Astrocyte of the spinal cord (primary cell): ENCODE data around the gene JPH2.

ENCODE experiments used
- DNase-seq: peaks from one replicate; pipeline ENCODE4 v3.0.0; 2011; ENCODE audit warnings: low read depth, low spot score
- H3K4me3 ChIP-seq: 2 replicates; pipeline ENCODE4 v1.5.1; 2011; ENCODE audit warnings: low read depth, mild to moderate bottlenecking, low read length, moderate library complexity
- in situ Hi-C: cut with HindIII; loops from 2 replicates; pipeline ENCODE4 v1.10.0; 2017; ENCODE audit warnings: low sequenced_read_pairs
- TF ChIP-seq, protein P1 (sequence below): IDR thresholded peaks from 2 replicates; pipeline ENCODE4 v1.5.1; 2012; ENCODE audit warnings: low read depth, mild to moderate bottlenecking, low read length, inconsistent platforms

Gene JPH2

DNA sequence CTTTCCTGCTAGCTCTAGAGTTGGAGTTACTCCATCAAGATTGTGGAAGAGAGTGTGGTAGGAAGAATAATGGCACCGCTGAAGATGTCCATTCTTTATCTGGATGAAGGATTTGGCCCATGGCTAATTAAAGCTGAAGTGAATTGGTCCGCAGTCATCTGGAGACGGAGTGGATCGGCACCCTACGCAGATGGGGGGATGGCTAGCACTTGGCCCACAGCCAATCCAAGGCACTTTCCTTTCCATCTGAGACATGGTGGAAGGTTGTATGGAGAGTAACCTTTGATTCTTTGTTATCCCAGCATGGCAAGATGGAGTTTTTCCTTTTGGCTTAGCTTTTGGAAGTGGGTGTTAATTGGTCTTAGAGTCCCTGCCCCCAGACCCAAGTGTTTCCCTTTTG lies 88.3 kb downstream of the JPH2 start:
- DNase-seq = no peak
- H3K4me3 ChIP-seq = no peak overlapping the region
- TF ChIP-seq, protein P1, sequence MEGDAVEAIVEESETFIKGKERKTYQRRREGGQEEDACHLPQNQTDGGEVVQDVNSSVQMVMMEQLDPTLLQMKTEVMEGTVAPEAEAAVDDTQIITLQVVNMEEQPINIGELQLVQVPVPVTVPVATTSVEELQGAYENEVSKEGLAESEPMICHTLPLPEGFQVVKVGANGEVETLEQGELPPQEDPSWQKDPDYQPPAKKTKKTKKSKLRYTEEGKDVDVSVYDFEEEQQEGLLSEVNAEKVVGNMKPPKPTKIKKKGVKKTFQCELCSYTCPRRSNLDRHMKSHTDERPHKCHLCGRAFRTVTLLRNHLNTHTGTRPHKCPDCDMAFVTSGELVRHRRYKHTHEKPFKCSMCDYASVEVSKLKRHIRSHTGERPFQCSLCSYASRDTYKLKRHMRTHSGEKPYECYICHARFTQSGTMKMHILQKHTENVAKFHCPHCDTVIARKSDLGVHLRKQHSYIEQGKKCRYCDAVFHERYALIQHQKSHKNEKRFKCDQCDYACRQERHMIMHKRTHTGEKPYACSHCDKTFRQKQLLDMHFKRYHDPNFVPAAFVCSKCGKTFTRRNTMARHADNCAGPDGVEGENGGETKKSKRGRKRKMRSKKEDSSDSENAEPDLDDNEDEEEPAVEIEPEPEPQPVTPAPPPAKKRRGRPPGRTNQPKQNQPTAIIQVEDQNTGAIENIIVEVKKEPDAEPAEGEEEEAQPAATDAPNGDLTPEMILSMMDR = no peak
- in situ Hi-C loops = no loop called here

DNA sequence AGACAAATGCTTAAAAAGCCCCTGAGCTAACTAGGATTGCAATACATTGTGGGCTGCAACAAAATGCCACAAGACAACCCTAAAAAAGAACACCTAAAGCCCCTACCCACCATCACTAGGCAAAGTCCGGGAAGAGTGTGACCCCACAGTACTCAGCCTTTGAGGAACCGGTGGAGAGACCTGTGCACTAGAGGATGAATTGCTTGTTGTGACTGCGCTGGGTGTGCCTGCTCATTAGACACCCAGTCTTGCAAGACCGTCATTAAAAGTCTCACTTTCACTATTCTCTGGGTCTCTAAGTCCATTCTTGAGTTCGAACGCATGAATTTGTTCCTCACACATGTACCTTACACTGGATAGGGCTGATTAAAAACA lies 88.7 kb downstream of the JPH2 start:
- H3K4me3 ChIP-seq = no peak overlapping the region
- in situ Hi-C loops = no loop called here
- DNase-seq = no peak
- TF ChIP-seq, protein P1 = no peak

GRCh38 chr20:44097521-44098255 lies 89.3 kb downstream of the JPH2 start:
- no peak for DNase-seq
- in situ Hi-C loops = no loop called here
- H3K4me3 ChIP-seq = no peak overlapping the region
- TF ChIP-seq, protein P1 = no peak

- H3K4me3 ChIP-seq = no peak overlapping the region
- TF ChIP-seq, protein P1 = no peak
- DNase-seq = no peak
- in situ Hi-C loops = no loop called here
Measured at GRCh38 chr20:44095831-44096230, 91.2 kb downstream of the JPH2 start.

DNA sequence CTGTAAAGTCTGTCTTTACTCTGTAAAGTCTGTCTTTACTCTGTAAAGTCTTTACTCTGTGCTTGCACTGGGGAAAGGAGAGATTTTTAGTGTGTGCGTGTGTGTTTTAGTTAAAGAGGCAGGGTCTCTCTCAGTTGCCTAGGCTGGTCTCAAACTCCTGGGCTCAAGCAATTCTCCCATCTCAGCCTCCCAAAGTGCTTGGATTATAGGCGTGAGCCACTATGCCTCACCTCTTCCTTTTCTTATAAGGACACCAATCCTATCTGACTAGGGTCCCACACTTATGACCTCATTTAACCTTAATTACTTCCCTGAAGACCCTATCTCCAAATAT lies 93.8 kb downstream of the JPH2 start:
- in situ Hi-C loops = no loop called here
- H3K4me3 ChIP-seq = no peak overlapping the region
- TF ChIP-seq, protein P1 = no peak
- DNase-seq = no peak

DNA sequence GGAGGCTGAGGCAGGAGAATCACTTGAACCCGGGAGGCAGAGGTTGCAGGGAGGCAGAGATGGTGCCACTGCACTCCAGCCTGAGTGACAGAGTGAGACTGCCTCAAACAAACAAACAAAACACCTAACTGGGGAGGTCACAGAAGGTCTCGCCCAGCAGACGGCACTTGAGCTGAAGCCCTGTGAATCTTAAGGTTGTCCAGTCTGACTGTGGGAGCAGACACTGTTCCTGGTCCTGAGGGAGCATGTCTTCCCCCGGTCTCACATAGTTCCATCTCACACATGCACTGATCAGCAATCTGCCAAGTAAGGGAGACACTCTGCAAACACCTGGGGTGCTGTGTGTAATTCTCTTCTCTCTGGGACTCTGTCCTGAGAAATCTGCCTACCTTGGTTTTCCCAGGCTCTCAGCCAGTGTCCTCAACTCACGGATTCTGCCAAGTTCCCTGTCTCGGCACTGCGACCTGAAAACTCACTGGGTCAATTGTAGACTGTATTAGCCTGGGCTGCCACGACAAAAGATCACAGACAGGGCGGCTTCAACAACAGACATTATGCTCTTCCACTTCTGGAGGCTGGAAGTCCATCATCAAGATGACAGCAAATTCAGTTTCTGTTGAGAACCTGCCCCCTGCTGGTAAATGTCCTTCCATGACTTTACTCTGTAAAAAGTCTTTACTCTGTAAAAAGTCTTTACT lies 94.3 kb downstream of the JPH2 start:
- peak; percentile 58 for DNase-seq
- TF ChIP-seq, protein P1 = peak; percentile 56
- no peak overlapping the region for H3K4me3 ChIP-seq
- in situ Hi-C loops = no loop called here
